D721Med (cell line): ENCODE results near the gene IGSF21.
A peak's percentile ranks its signal among the peaks of the same experiment; 100 is the strongest.

Experiments
- DNase-seq: peaks from one replicate; pipeline ENCODE4 v3.0.0; 2011; ENCODE audit warnings: low spot score; ENCODE audit not compliant: insufficient read length
- FAIRE-seq: peaks from 2 replicates; lab custom pipeline; 2011; peaks lifted over from hg19 to GRCh38; lab: Jason Lieb, UNC
- TF ChIP-seq, protein P1 (sequence below): IDR thresholded peaks from 2 replicates; pipeline ENCODE4 v1.5.1; 2012; ENCODE audit warnings: mild to moderate bottlenecking, control low read depth; ENCODE audit not compliant: insufficient read depth; ENCODE audit errors: missing control alignments

The IGSF21 gene

GRCh38 chr1:18265641-18266040 lies 158.0 kb downstream of the IGSF21 start:
- DNase-seq (no peak), FAIRE-seq (no peak)
- TF ChIP-seq, protein P1, sequence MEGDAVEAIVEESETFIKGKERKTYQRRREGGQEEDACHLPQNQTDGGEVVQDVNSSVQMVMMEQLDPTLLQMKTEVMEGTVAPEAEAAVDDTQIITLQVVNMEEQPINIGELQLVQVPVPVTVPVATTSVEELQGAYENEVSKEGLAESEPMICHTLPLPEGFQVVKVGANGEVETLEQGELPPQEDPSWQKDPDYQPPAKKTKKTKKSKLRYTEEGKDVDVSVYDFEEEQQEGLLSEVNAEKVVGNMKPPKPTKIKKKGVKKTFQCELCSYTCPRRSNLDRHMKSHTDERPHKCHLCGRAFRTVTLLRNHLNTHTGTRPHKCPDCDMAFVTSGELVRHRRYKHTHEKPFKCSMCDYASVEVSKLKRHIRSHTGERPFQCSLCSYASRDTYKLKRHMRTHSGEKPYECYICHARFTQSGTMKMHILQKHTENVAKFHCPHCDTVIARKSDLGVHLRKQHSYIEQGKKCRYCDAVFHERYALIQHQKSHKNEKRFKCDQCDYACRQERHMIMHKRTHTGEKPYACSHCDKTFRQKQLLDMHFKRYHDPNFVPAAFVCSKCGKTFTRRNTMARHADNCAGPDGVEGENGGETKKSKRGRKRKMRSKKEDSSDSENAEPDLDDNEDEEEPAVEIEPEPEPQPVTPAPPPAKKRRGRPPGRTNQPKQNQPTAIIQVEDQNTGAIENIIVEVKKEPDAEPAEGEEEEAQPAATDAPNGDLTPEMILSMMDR = no peak

GRCh38 chr1:18266391-18266790 lies 158.8 kb downstream of the IGSF21 start:
- TF ChIP-seq, protein P1 = no peak
- FAIRE-seq (no peak), DNase-seq (no peak)

- FAIRE-seq (no peak), DNase-seq (no peak)
- TF ChIP-seq, protein P1 = no peak
These were observed 163.7 kb downstream of the IGSF21 start for GRCh38 chr1:18271336-18271735.

- DNase-seq (no peak), FAIRE-seq (no peak)
- TF ChIP-seq, protein P1 = no peak
These were observed 171.3 kb downstream of the IGSF21 start for GRCh38 chr1:18278946-18279345.

DNA sequence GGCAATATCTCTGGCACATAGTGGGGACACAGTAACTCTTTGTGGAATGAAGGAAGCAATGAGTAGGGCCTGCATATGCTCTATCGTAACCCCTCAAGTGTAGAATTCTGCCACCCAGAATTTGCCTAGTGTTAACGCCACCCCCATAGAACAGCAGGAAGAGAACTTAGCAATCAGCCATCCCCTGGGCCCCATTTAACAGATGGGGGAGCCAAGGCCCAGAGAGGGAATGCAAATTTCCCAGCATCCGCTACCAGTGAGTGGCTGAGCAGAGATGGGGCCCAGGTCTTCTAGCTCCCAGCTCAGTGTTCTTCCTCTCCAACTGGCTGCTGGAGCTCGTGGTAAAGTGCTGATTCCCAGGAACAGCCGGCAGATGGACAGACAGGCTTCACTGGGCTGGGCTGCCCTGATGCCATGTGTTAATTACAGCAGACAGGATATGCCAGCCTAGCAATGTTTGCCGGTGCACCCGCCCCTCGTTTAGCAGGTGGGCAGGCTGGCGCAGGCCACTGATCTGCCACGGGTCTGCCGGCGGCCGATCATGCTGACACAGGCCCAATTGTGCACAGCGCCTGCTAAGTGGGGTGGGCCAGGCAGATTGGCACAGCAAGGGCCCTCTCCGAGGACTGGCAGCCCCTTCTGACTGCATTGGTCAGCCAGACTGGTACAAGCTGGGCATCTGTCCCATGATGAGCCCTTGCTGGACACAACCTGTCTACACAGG lies 171.9 kb downstream of the IGSF21 start:
- DNase-seq = no peak
- TF ChIP-seq, protein P1 = no peak
- no peak for FAIRE-seq

GRCh38 chr1:18280956-18281355 lies 173.4 kb downstream of the IGSF21 start:
- DNase-seq (no peak), FAIRE-seq (no peak)
- TF ChIP-seq, protein P1 = no peak

GRCh38 chr1:18282851-18283600 lies 175.4 kb downstream of the IGSF21 start:
- DNase-seq (peak; percentile 32), FAIRE-seq (no peak)

More at GRCh38 chr1:18282851-18283600, 175.4 kb downstream of the IGSF21 start:
- TF ChIP-seq, protein P1 = no peak
